Body of pancreas (tissue), 4 donors: ENCODE data around the gene IYD. TPM values are rescaled to one million over a fixed set of nuclear protein-coding genes. Genes with fewer than 3 reads are reported as not detected.

Experiments
- ATAC-seq: fragments of 150-250 bp; one replicate; pipeline ENCODE4 v1.9.1; 2016
- DNase-seq, 4 donors: peaks; one replicate each; pipeline ENCODE4 v3.0.0-alpha.2; 2019
- H3K27ac ChIP-seq, 4 donors: fragments of 200-600 bp; sonication (generic); 1 replicate in 3 of 4; 2 replicates in 1 of 4; pipeline versions ENCODE4 v1.5.1 to v1.6.1; 2016 to 2019; ENCODE audit warnings: mild to moderate bottlenecking in 1 of 4, mixed read lengths in 1 of 4, moderate library complexity in 1 of 4
- H3K27me3 ChIP-seq, 2 donors: fragments of 200-600 bp; sonication (generic); one replicate each; pipeline ENCODE4 v1.6.0; 2016; ENCODE audit warnings: mild to moderate bottlenecking in 1 of 2
- H3K36me3 ChIP-seq, 2 donors: fragments of 200-600 bp; sonication (generic); replicated peaks in 1 of 2; 2 replicates each; pipeline ENCODE4 v1.5.1; 2016; ENCODE audit warnings: low read depth in 2 of 2; ENCODE audit not compliant: insufficient read depth in 1 of 2
- H3K4me1 ChIP-seq: fragments of 200-600 bp; sonication (generic); one replicate; pipeline ENCODE4 v1.6.0; 2016
- H3K4me3 ChIP-seq, 2 donors: fragments of 200-600 bp; sonication (generic); 1 replicate in 1 of 2; 2 replicates in 1 of 2; pipeline ENCODE4 v1.5.1; 2016 to 2019
- H3K9me3 ChIP-seq, 3 donors: fragments of 200-600 bp; sonication (generic); 1 replicate in 2 of 3; 2 replicates in 1 of 3; pipeline ENCODE4 v1.5.1; 2016
- CTCF ChIP-seq, 7 experiments: fragments of 450-650 bp in 4 of 7; fragments of 200-600 bp in 3 of 7; sonication (generic) in 3 of 7; IDR thresholded peaks; one replicate each; pipeline ENCODE4 v1.5.1; 2016 to 2019; ENCODE audit warnings: antibody characterized with exemption in 7 of 7
- POLR2A ChIP-seq, 3 donors: fragments of 450-650 bp; IDR thresholded peaks; one replicate each; pipeline ENCODE4 v1.6.1; 2016; ENCODE audit warnings: antibody characterized with exemption in 3 of 3, mild to moderate bottlenecking in 2 of 3
- WGBS, 2 donors: methylation state at CpG; one replicate each; pipeline ENCODE4 v1.1.5; 2017; 5-methylcytosine and 5-hydroxymethylcytosine counted together
- intact Hi-C: fragments of 100-400 bp; cut with DNase I; formaldehyde crosslinking; loops from one replicate; pipeline ENCODE4 v1.15.1; 2023
- total RNA-seq, 2 donors: library from RNA; depleted of rRNA; stranded (reverse); fragments of >200 nt; gene quantifications; one replicate each; pipeline ENCODE4 v1.1.0, GENCODE V29; 2016

Gene IYD
- total RNA-seq, 2 donors from 2014 or later, result under 0.01 to 1.3 TPM

DNA sequence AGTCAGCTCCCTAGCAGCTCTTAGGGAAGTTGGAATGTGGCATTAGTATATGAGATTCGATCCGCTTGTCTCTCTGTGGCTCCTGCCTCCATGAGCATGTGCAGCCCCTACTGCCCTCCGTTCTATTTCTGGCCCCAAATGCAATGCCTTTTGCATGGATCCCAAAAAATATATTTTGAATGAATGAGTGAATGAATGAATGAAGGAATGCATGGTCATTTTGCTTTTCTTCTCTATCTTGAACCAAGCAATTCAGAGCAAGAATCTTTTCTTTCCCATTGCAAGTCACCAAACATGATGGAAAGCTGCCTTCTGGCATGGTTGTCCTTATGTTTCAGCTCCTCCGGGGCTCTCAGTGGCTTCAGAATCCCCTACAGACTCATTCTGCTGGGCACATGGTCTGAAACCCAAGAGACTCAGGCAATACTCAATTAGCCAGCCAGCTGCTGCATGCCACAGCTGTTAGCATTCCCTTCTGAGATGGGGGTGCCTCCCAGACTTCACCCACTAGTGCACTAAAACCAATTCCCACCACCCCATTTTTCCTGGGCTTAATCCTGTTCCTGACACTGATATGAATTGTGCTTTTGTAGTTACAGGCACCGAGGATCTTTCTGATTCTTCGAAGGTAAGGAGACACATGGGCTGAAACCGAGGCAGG lies 2.6 kb upstream of the IYD start:
- ATAC-seq (no peak), DNase-seq (no peak)
- Histone ChIP-seq H3K27ac (no peak overlapping the region), H3K36me3 (no peaks in the 10 kb centered on the region), H3K27me3 (no peaks in the 10 kb centered on the region), H3K4me3 (no peak overlapping the region), H3K9me3 (no peaks in the 10 kb centered on the region), H3K4me1 (no peaks in the 10 kb centered on the region)
- intact Hi-C loops, result no loop called here
- no peak for TF ChIP-seq CTCF (IDR thresholded peaks at IDR 0.05)
- no peak for TF ChIP-seq POLR2A (IDR thresholded peaks at IDR 0.05)
- 79% methylated on average over 6 to 7 of the region's 7 CpGs for WGBS, 2 donors

- H3K27me3 ChIP-seq, result no peaks in the 10 kb centered on the region
- no peaks in the 10 kb centered on the region for H3K4me1 ChIP-seq
- no peak for ATAC-seq
- H3K9me3 ChIP-seq, result no peaks in the 10 kb centered on the region
- no peak for TF ChIP-seq CTCF (IDR thresholded peaks at IDR 0.05)
- no peak for TF ChIP-seq POLR2A (IDR thresholded peaks at IDR 0.05)
- intact Hi-C loops, result no loop called here
- 94 to 98% methylated on average over 2 of the region's 2 CpGs for WGBS, 2 donors
- H3K36me3 ChIP-seq, result no peaks in the 10 kb centered on the region
- H3K27ac ChIP-seq, result no peak overlapping the region
- H3K4me3 ChIP-seq, result no peak overlapping the region
- DNase-seq, result no peak
Measured at GRCh38 chr6:150369408-150369807, 596 bp downstream of the IYD start.

- Histone ChIP-seq H3K36me3 (no peaks in the 10 kb centered on the region), H3K4me3 (no peak overlapping the region), H3K27ac (no peak overlapping the region), H3K9me3 (no peaks in the 10 kb centered on the region), H3K27me3 (no peaks in the 10 kb centered on the region), H3K4me1 (no peaks in the 10 kb centered on the region)
- 81 to 82% methylated on average over 12 of the region's 12 CpGs for WGBS, 2 donors
- ATAC-seq, result no peak
- no peak for DNase-seq
- intact Hi-C loops, result no loop called here
- TF ChIP-seq CTCF (IDR thresholded peaks at IDR 0.05) (no peak), POLR2A (IDR thresholded peaks at IDR 0.05) (no peak)
Measured at GRCh38 chr6:150370112-150370511, 1.3 kb downstream of the IYD start.

DNA sequence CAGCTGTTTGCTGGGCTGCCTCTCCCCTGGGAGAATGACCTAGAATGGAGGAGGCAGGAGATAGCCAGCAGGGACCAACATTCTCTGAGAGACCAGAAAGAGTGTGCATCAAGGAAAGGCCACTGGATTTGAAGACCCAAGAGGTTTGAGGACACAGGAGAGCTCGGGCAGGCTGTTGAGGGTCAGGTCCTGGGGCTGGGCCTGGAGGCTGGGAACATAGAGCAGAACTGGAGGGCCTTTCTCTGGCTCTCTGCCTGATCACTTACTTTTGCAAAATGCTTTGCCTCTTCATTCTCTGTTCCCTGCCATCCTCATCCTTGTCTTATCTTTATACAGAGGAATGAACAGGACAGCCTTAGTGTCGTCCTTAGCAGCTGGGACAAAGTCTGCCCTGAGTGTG lies 2.5 kb downstream of the IYD start:
- TF ChIP-seq POLR2A (IDR thresholded peaks at IDR 0.05) (no peak), CTCF (IDR thresholded peaks at IDR 0.05) (no peak)
- no peak overlapping the region for H3K4me3 ChIP-seq
- ATAC-seq (no peak), DNase-seq (no peak)
- WGBS, 2 donors, result 71 to 73% methylated on average over 2 of the region's 2 CpGs
- no peaks in the 10 kb centered on the region for H3K4me1 ChIP-seq
- H3K27ac ChIP-seq, result no peak overlapping the region
- H3K36me3 ChIP-seq, result no peaks in the 10 kb centered on the region
- H3K9me3 ChIP-seq, result no peaks in the 10 kb centered on the region
- intact Hi-C loops, result no loop called here
- no peaks in the 10 kb centered on the region for H3K27me3 ChIP-seq

GRCh38 chr6:150372051-150372450 lies 3.2 kb downstream of the IYD start:
- Histone ChIP-seq H3K27ac (no peak overlapping the region), H3K27me3 (no peaks in the 10 kb centered on the region), H3K9me3 (no peaks in the 10 kb centered on the region), H3K36me3 (no peaks in the 10 kb centered on the region), H3K4me3 (no peak overlapping the region), H3K4me1 (no peaks in the 10 kb centered on the region)
- ATAC-seq (no peak), DNase-seq (no peak)
- no peak for TF ChIP-seq CTCF (IDR thresholded peaks at IDR 0.05)
- TF ChIP-seq POLR2A (IDR thresholded peaks at IDR 0.05), result no peak
- intact Hi-C loops, result no loop called here
- 82 to 89% methylated on average over 1 of the region's 1 CpG for WGBS, 2 donors
